BJ (cell line): ENCODE data around the gene CD99L2. TPM values are rescaled to one million over a fixed set of nuclear protein-coding genes. Genes with fewer than 3 reads are reported as not detected.

ENCODE experiments used
- CTCF ChIA-PET: fragments of 350-600 bp; formaldehyde crosslinking; extraction: SDS; loops from one replicate; lab custom pipeline; 2021; ENCODE audit warnings: antibody characterized with exemption, inconsistent platforms; lab: Yijun Ruan, JAX
- POLR2A ChIA-PET: fragments of 300-600 bp; sonication (Branson Sonifier 250); formaldehyde crosslinking; extraction: SDS; loops from one replicate; lab custom pipeline; 2021; ENCODE audit warnings: antibody characterized with exemption; lab: Charles Lee
- DNase-seq: peaks from one replicate; pipeline ENCODE4 v3.0.0-alpha.2; 2011; ENCODE audit warnings: low read depth
- H3K27me3 ChIP-seq: 2 replicates; pipeline ENCODE4 v1.6.0; 2011; ENCODE audit warnings: low read length; ENCODE audit not compliant: control insufficient read depth, insufficient read depth
- H3K36me3 ChIP-seq: 2 replicates; pipeline ENCODE4 v1.5.1; 2011; ENCODE audit warnings: low read length; ENCODE audit not compliant: control insufficient read depth, insufficient read depth
- H3K4me3 ChIP-seq: 2 replicates; pipeline ENCODE4 v1.5.1; 2011; ENCODE audit warnings: low read depth, mild to moderate bottlenecking, control low read depth, low read length
- CTCF ChIP-seq: IDR thresholded peaks from 2 replicates; pipeline ENCODE4 v1.5.1; 2011; ENCODE audit warnings: low read depth, mild to moderate bottlenecking, control low read depth, inconsistent platforms, low read length, moderate library complexity; ENCODE audit not compliant: insufficient read depth
- polyA plus RNA-seq: library from polyadenylated mRNA; depleted of rRNA; stranded (reverse); fragments of >200 nt; gene quantifications from 2 replicates; pipeline ENCODE4 v1.2.3, GENCODE V29; 2011

The CD99L2 gene
- polyA plus RNA-seq, 1 experiment = 92.2 TPM

DNA sequence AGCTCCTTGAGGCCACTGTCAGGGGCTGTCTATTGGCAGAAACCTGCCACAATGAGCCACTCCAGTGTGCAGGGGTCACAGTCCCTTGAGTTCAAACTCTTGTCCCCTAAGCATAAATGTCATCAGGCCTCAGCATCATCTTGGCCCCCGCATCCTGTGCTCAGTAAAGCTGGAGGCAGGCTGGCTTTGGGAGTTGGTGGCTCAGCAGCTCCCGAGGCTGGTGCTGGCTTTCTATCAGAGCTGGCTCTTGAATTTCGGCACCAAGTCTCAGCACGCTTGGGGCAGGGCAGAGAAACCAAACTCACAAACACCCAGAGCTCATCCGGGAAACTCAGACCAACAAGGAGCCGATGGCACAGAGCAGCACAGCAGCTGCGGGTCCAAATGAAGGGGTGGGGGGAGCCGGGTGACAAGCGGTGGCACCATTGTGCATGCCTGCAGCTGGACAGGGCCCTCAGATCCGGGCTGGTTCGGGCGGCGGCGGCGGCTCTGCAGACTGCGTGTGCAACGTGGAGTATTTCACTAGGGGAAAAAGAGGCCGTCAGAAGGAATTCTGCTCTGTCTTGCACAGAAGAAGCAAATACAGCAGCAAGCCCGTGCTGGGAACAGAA lies 129.8 kb downstream of the CD99L2 start:
- DNase-seq = no peak
- ChIA-PET CTCF (interaction anchor here (4.3 kb wide), 1 partner anchor 314 kb away, joined by 21 read pairs; no protein-coding TSS in a partner anchor), POLR2A (no interaction called here)
- H3K36me3 ChIP-seq = 0 out of 2 replicates have a peak, but pooled peaks cover 1% of the 10 kb centered on the region
- TF ChIP-seq CTCF = no peak
- H3K4me3 ChIP-seq = no peak overlapping the region
- no peaks in the 10 kb centered on the region for H3K27me3 ChIP-seq

- POLR2A ChIA-PET = no interaction called here
- TF ChIP-seq CTCF = no peak
- no peak for DNase-seq
- 0 out of 2 replicates have a peak, but pooled peaks cover 1% of the 10 kb centered on the region for H3K36me3 ChIP-seq
- CTCF ChIA-PET = interaction anchor here (0.8 to 4.3 kb wide), 2 partner anchors 256 to 314 kb away, joined by 3 to 21 read pairs; no protein-coding TSS in a partner anchor
- H3K4me3 ChIP-seq = no peak overlapping the region
- H3K27me3 ChIP-seq = no peaks in the 10 kb centered on the region
These were observed 130.4 kb downstream of the CD99L2 start for GRCh38 chrX:150768132-150768485.

DNA sequence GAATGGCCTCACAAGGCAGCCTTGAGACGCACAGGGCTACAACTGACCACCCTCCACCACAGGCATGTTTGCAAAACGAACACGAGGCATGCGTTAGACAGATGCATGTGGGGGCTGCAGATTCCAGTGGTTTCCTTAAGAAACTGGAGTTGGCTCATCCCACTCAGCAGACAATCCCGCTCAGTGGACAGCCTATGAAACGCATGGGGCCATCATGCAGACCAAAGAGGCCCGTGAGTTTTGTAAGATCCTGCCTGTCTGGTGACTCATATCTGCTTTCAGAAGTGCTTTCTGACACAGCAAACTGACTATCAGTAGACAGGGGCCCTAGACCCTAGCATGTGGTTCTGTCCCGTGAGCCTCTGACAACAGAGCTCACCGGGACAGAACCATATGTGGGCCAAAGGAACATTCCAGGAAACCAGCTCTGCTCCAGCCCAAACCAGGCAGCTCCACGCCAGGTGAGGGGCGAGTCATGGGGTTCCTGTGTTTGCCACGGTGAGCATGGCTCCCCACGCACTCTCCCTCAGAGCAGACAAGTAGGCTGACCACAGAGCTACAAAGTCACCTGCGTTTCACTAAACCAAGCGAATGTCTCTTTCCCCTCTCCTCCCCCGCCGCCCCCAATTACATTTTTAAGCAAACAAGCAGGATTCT lies 130.9 kb downstream of the CD99L2 start:
- Histone ChIP-seq H3K27me3 (no peaks in the 10 kb centered on the region), H3K36me3 (0 out of 2 replicates have a peak, but pooled peaks cover 1% of the 10 kb centered on the region), H3K4me3 (no peak overlapping the region)
- CTCF ChIA-PET = interaction anchor here (0.6 to 4.3 kb wide), 3 partner anchors 256 to 381 kb away, joined by 3 to 21 read pairs (median 5); no protein-coding TSS in a partner anchor
- DNase-seq = peak; percentile 67
- POLR2A ChIA-PET = no interaction called here
- TF ChIP-seq CTCF = no peak

DNA sequence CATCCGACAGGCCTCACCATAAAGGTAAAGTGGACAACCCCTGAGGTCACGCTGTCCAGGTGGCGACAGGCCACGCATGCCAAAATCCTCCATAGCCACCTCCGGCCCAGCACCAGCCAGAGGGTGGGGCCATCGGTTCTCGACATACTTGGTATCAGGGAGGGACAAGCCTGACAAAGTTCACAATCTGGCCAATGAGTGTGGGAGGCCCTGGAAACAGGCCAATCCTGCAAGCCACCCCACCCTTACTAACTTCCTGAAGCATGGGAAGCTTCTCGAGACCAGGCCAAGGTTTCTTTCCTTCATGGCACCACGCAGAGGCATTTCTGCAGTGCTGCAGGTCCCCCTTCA lies 131.4 kb downstream of the CD99L2 start:
- CTCF ChIA-PET = interaction anchor here (0.6 to 4.3 kb wide), 2 partner anchors 84 to 315 kb away, joined by 4 to 21 read pairs; no protein-coding TSS in a partner anchor
- H3K27me3 ChIP-seq = no peaks in the 10 kb centered on the region
- TF ChIP-seq CTCF = no peak
- POLR2A ChIA-PET = no interaction called here
- 0 out of 2 replicates have a peak, but pooled peaks cover 1% of the 10 kb centered on the region for H3K36me3 ChIP-seq
- no peak overlapping the region for H3K4me3 ChIP-seq
- no peak for DNase-seq

DNA sequence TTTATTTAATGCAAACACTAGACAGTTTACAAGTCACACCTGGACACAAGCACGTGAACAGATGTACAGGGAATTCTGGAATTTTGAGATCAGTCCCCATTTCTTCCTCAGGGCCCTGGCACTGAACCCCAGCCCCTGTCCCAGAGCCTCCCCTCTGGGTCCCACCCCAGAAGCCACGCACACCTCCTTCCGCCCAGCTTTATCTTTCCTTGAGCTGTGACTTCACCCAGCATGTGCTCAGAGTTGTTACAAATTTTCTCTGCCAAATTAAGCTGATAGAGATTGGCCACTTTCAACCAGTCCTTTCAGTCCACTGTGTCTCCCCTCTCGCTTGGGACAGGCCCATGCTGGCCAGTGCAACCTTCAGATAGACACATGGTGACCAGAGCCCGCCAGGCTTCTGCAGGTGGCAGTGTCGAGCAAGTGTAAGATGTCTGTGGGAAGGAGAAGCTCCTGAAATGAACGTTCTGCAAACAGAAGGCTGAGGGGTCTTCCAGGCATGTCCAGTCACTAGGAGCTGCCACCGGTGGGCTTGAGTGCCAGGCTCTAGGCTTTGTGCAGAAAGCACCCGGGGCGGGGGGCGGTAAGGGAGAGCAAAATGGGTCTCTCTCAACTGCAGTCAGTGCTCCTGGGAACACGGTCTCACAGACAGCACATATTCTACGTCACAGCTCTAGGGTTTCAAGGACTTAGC lies 132.0 kb downstream of the CD99L2 start:
- TF ChIP-seq CTCF = 0 out of 2 replicates have a peak, but pooled peaks have one; percentile 13
- CTCF ChIA-PET = interaction anchor here (0.6 to 4.3 kb wide), 4 partner anchors 83 to 318 kb away, joined by 3 to 21 read pairs (median 5); no protein-coding TSS in a partner anchor
- POLR2A ChIA-PET = no interaction called here
- no peaks in the 10 kb centered on the region for H3K27me3 ChIP-seq
- 0 out of 2 replicates have a peak, but pooled peaks cover 1% of the 10 kb centered on the region for H3K36me3 ChIP-seq
- no peak overlapping the region for H3K4me3 ChIP-seq
- DNase-seq = no peak
